Measurements from ENCODE around the gene ITFG1.

ITFG1 gene

GRCh38 chr16:47395733-47396498 is 64.9 kb downstream of the ITFG1 start:
- ChIA-PET CTCF (no interaction called here), POLR2A (no interaction called here)
- TF ChIP-seq ZBTB49 (tag by site-specific recombination; IDR thresholded peaks at IDR 0.05; ENCODE audit: low read depth) (no peak), ZNF2 (tag by site-specific recombination; IDR thresholded peaks at IDR 0.05) (no peak), ZNF621 (tag by site-specific recombination; IDR thresholded peaks at IDR 0.05) (no peak), ZNF777 (tag by site-specific recombination; IDR thresholded peaks at IDR 0.05; ENCODE audit: borderline replicate concordance) (no peak), ZBTB44 (tag by site-specific recombination; IDR thresholded peaks at IDR 0.05) (no peak), ZNF473 (tag by site-specific recombination; IDR thresholded peaks at IDR 0.05) (no peak), TCF7L2 (IDR thresholded peaks at IDR 0.05; ENCODE audit: borderline replicate concordance, low read depth, low read length) (no peak), ZNF394 (tag by site-specific recombination; IDR thresholded peaks at IDR 0.05; ENCODE audit: borderline replicate concordance) (no peak), ZNF274 (IDR thresholded peaks at IDR 0.05; ENCODE audit: low read length) (no peak), ZNF274 (tag by site-specific recombination; IDR thresholded peaks at IDR 0.05; ENCODE audit: borderline replicate concordance) (no peak), KLF10 (tag by site-specific recombination; IDR thresholded peaks at IDR 0.05) (no peak), ZNF112 (tag by site-specific recombination; IDR thresholded peaks at IDR 0.05) (no peak), HOXC10 (CRISPR knock-in tag; IDR thresholded peaks at IDR 0.05) (no peak), ELK4 (IDR thresholded peaks at IDR 0.05; ENCODE audit: borderline replicate concordance, low read depth, low read length) (no peak), KLF16 (tag by site-specific recombination; IDR thresholded peaks at IDR 0.05) (no peak), ZNF561 (tag by site-specific recombination; IDR thresholded peaks at IDR 0.05; ENCODE audit: borderline replicate concordance) (no peak), REPIN1 (tag by site-specific recombination; IDR thresholded peaks at IDR 0.05; ENCODE audit: low read depth) (no peak), MYNN (tag by site-specific recombination; IDR thresholded peaks at IDR 0.05; ENCODE audit: borderline replicate concordance) (no peak)
- H3K4me1 ChIP-seq (ENCODE audit: control insufficient read depth, insufficient read depth, low read length), result 0 out of 2 replicates have a peak, but pooled peaks cover 4% of the 10 kb centered on the region
- no peak overlapping the region for H3K27ac ChIP-seq (ENCODE audit: extremely low read depth, low read depth, low read length)
- H3K36me3 ChIP-seq (ENCODE audit: control insufficient read depth in 2 of 2, insufficient read depth in 1 of 2, low read length in 2 of 2), result no peaks in the 10 kb centered on the region
- no peak overlapping the region for H3K4me3 ChIP-seq (ENCODE audit: low read depth, low read length)
- no peaks in the 10 kb centered on the region for H3K9me3 ChIP-seq (ENCODE audit: control insufficient read depth, insufficient read depth, low read depth, low read length)

DNA sequence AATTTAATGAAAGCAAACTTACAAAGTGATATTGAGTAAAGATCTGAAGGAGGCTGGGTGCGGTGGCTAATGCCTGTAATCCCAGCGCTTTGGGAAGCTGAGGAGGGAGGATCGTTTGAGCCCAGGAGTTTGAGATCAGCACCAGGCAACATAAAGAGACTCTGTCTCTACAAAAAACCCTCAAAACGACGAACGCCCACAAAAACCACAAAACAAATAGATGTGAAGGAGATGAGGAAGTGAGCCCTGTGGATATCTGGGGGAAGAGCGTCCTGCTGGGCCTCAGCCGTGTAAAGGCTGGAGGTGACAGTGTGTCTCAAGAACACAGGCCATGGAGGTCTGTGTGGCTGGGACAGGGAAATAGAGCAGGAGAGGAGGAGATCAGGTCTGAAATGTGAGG is 68.8 kb downstream of the ITFG1 start:
- ChIA-PET POLR2A (no interaction called here), CTCF (no interaction called here)
- Histone ChIP-seq H3K9me3 (ENCODE audit: control insufficient read depth, insufficient read depth, low read depth, low read length) (no peaks in the 10 kb centered on the region), H3K4me1 (ENCODE audit: control insufficient read depth, insufficient read depth, low read length) (0 out of 2 replicates have a peak, but pooled peaks cover 4% of the 10 kb centered on the region), H3K36me3 (ENCODE audit: control insufficient read depth in 2 of 2, insufficient read depth in 1 of 2, low read length in 2 of 2) (no peaks in the 10 kb centered on the region), H3K27ac (ENCODE audit: extremely low read depth, low read depth, low read length) (no peak overlapping the region), H3K4me3 (ENCODE audit: low read depth, low read length) (no peak overlapping the region)
- 0 out of 2 replicates have a peak, but pooled peaks have one; percentile 15 for TF ChIP-seq ZBTB17 (tag by site-specific recombination; IDR thresholded peaks at IDR 0.05)
- no peak for TF ChIP-seq ZNF549 (tag by site-specific recombination; IDR thresholded peaks at IDR 0.05)
- TF ChIP-seq EGR2 (tag by site-specific recombination; IDR thresholded peaks at IDR 0.05; ENCODE audit: low read depth), result peak; percentile 86
- TF ChIP-seq ZFHX2 (tag by site-specific recombination; conservative IDR thresholded peaks at IDR 0.05), result peak; percentile 82

Data from HEK293 (cell line).